CD4-positive, alpha-beta T cell treated with Interleukin-6 for 4 hours (primary cell): Measurements from ENCODE around the gene DCAF4L1.

Experiments
- DNase-seq: peaks from one replicate; pipeline ENCODE4 v3.0.0-alpha.2; 2020; ENCODE audit warnings: mixed read lengths

Gene DCAF4L1, protein sequence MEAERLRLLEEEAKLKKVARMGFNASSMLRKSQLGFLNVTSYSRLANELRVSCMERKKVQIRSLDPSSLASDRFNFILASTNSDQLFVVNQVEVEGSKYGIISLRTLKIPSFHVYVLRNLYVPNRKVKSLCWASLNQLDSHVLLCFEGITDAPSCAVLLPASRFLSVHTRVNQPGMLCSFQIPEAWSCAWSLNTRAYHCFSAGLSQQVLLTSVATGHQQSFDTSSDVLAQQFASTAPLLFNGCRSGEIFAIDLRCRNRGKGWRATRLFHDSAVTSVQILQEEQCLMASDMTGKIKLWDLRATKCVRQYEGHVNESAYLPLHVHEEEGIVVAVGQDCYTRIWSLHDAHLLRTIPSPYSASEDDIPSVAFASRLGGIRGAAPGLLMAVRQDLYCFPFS

DNA sequence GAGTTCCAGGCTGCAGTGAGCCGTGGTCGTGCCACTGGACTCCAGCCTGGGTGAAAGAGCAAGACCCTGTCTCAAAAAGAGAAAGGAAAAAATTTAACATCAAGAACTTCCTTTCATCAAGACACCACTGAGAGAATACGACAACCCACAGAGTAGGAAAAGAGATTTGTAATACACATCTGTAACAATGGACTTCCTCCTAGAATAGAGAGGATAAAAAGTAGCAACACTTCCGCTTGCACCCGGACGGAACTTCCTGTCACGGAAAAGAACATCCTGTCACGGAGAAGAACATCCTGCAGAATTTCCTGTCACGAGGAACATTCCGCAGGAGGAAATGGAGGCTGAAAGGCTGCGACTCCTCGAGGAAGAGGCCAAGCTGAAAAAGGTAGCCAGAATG lies at the start of gene DCAF4L1:
DCAF4L1 (plus strand) TSS at position 301 of the 400 bp plus-strand sequence; CDS start at position 338, 37 bp downstream.
- no peak for DNase-seq

DNA sequence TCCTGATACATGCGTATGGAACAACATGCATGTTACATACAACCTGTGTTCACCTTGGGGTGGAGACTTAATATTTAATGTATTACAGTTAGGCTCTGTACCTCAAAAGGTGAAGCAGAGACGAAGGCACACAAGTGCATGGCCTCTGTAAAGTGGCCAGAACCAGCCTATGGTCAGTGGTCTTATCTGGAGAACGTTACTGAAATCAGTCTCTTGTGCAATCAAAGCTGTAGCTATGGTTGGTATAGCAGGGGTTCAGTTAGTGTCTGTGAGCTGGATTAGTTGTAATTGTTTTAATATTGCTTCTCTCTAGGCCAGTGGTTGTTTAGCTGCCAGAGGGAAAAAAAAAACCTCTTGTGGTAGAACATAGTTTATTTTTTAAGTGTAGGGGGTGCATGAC lies 48.6 kb upstream of the DCAF4L1 start:
- no peak for DNase-seq

GRCh38 chr4:41933997-41934503 lies 47.5 kb upstream of the DCAF4L1 start:
- DNase-seq, result no peak

GRCh38 chr4:41934514-41934900 lies 47.0 kb upstream of the DCAF4L1 start:
- no peak for DNase-seq

DNA sequence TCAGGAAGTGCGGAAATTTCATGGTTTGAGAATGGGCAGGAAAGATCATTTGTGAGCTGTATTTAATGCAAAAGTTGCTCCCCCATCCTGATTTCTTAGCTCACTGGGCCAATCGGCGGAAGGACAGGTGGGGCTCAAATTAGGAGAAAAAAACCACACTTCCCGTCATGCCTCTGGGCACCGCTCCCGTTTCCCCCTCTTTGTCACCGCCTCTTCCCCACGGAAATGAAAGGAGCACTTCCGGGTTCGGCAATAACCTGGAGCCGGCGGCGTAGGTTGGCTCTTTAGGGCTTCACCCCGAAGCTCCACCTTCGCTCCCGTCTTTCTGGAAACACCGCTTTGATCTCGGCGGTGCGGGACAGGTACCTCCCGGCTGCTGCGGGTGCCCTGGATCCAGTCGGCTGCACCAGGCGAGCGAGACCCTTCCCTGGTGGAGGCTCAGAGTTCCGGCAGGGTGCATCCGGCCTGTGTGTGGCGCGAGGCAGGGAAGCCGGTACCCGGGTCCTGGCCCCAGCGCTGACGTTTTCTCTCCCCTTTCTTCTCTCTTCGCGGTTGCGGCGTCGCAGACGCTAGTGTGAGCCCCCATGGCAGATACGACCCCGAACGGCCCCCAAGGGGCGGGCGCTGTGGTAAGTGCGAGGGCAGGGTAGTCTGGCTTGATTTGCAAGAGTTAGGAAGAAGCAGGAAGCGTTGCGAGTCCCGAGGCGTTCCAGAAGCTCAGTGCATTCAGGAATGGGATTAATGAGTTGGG lies 46.5 kb upstream of the DCAF4L1 start, which contains the start of gene TMEM33:
TMEM33 (plus strand) TSS at position 529 of the 751 bp plus-strand sequence; CDS start at position 585, 56 bp downstream.
- DNase-seq, result peak; percentile 83

- DNase-seq, result no peak
Observed at GRCh38 chr4:41935652-41936021, 45.9 kb upstream of the DCAF4L1 start.

DNA sequence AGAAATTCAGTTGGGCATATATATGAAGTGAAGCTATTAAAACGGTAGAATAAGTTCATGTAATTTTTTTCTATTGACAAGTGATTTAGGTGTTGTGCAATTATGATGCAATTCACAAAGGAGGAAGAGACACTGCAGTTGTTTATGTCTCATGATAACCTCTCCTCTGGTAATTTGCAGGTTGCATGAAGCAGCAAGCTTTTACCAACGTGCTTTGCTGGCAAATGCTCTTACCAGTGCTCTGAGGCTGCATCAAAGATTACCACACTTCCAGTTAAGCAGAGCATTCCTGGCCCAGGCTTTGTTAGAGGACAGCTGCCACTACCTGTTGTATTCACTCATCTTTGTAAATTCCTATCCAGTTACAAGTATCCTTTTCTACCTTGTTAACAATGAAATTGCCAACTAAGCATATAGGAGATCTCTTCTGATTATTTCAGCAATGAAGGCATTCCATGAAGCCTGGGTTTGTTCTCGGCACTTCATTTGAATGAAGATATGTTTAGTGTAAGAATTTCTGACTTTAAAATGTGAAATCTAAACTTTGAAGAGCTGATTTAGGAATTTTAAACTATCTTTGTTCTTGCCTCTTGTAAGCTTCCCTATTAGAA lies 42.4 kb upstream of the DCAF4L1 start:
- no peak for DNase-seq

- no peak for DNase-seq
Observed at GRCh38 chr4:41940834-41941233, 40.7 kb upstream of the DCAF4L1 start.

GRCh38 chr4:41943506-41943905 lies 38.0 kb upstream of the DCAF4L1 start:
- no peak for DNase-seq

DNA sequence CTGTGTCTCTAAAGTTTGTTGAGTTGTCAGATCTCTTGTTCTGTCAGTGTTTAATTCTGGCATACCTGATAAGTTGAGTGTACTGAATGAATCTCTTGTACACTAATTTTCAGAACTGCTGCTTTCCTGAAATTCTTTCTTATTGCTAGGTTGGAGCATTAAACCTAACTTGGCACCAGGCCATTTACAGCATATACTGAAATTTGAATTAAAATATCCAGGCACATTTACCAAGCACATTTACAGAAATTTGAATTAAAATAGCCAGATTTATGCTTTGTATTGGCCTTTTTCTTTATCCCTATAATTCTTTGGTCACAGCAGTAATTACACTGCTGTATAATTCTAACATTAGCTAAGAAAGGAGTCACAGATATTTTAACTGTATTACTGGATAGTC lies 37.5 kb upstream of the DCAF4L1 start:
- DNase-seq, result no peak

DNA sequence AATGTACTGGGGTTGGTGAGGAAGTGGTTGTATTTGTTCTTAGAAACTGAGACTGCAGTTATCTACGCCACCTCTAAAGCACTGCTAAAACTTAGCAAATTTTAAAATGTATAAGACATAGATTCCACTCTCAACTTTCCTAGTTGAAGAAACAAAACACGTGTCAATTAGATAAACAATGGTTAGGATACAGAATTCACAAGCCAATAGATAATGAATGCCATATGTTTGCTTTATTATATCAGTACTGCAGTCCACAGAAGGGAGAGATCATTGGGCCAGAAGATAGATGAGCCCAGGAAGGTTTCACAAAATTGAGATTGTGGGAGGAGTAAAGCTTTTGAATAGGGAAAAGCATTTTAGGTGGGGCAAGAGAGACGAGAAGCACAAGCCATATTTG lies 32.0 kb upstream of the DCAF4L1 start:
- DNase-seq, result no peak

DNA sequence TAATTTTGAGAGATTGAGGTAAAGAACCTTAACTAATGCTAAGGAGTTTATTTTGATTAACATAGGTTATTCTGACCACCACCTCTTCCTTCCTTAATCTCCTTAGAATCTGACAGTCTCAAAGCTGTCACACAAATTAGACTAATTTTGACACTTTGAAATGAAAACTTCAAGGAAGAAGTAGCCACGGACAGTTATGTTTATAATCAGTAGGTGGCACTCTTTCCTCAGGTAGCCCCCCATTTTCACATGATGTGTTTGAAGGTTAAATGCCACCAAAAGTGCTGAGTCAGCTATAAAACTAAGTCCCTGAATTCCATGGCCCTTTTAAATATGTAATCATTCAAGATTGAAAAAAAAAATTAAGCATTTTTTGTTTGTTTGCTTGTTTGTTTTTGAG lies 23.9 kb upstream of the DCAF4L1 start:
- DNase-seq, result no peak

DNA sequence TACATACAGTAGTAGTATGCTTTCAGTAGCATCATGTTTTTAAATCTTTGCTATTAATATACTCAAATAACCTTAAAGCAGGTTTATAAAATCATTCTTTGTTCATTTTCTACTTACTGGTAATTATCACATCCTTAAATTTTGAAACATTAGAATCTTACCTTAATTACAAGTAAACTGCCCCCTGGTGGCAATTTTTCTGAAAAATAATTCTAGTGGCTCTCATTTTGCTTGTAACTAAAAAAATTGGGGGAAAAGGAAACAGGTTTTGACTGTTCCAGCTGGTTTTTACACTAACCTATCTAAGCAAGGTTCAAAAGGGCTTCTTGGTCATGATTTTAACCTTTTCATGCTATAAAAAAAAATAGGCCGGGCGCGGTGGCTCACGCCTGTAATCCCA lies 18.5 kb upstream of the DCAF4L1 start:
- peak; percentile 4 for DNase-seq

GRCh38 chr4:41964401-41964800 lies 17.2 kb upstream of the DCAF4L1 start:
- no peak for DNase-seq

DNA sequence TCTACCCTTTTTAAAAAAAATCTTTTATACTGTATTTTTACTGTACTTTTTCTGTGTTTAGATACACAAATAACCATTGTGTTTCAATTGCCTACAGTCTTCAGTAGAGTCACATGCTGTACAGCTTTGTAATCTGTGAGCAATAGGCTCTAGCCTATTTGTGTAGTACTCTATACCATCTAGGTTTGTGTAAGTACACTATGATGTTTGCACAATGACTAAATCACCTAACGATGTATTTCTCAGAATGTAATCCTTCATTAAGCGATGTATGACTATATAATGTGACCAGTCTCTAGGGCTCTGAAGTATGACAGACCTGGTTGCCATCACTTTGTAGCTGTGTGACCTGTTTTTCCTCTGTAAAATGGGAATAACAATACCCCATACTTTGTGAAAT lies 14.2 kb upstream of the DCAF4L1 start:
- no peak for DNase-seq

- no peak for DNase-seq
Observed at GRCh38 chr4:41969671-41970070, 11.9 kb upstream of the DCAF4L1 start.

DNA sequence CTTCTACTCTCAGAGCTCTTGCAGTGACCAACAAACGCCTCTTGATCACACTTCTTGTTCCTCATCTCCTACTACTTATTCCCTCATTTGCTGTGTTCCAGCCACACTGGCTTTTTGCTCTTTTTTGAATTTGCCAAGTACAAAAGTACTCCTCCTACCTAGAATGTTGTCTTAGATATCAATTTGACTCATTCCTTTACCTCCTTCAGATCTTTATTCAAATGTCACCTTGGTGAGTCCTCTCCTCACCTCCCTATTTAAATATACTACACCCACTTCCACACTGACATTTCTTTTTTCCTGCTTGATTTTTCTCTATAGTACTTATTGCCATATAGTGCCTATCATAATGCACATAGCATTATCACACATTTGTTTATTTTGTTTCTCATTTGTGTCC lies 6.2 kb upstream of the DCAF4L1 start:
- DNase-seq, result no peak

- DNase-seq, result no peak
Observed at GRCh38 chr4:41976775-41977516, 4.6 kb upstream of the DCAF4L1 start.

DNA sequence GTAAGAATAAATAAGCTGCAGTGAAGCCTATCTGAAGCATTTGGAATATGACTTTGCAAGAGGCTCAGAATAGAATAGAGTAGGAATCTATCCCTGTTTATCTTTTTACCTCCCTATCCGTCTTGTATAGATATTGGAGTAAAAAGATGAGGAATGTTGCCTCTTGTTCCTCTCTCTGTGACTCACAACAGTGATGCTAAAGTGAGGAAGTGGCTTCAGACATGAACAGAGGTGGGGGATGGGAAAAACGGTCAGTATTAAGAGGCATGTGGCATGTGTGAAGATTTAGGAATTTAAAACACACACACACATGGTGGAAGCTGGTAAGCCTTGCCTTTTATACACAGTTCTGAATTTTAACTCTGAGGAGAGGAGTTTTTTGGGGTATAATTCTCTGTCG lies 3.8 kb upstream of the DCAF4L1 start:
- DNase-seq, result no peak

DNA sequence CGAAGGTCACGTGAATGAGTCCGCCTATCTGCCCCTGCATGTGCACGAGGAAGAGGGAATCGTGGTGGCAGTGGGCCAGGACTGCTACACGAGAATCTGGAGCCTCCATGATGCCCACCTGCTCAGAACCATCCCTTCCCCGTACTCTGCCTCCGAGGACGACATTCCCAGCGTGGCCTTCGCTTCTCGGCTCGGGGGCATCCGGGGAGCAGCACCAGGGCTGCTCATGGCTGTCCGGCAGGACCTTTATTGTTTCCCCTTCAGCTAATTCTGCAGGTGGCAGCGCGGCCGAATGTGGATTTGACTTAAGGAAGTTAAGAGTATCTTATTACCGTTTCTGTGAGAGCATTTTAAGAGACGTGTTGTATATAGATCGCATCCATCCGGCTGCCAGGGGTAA lies 1.2 kb downstream of the DCAF4L1 start:
- no peak for DNase-seq

DNA sequence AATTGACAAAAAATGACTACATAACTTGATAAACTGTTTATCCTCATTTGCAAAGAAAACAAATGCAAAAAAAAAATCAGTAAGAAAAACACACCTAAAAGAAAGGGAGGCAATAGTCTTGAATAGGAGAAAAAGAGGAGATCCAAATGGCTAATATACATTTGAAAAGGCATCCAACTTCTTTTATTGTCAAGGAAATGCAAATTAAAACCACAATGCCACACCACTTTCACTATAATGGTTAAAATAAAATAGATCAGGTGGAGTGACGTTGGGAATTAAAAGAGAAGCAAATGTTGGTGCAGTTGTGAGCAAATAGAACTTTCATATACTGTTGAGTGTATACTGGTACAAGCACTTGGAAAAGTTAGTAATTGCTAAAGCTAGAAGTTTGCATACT lies 3.6 kb downstream of the DCAF4L1 start:
- no peak for DNase-seq

DNA sequence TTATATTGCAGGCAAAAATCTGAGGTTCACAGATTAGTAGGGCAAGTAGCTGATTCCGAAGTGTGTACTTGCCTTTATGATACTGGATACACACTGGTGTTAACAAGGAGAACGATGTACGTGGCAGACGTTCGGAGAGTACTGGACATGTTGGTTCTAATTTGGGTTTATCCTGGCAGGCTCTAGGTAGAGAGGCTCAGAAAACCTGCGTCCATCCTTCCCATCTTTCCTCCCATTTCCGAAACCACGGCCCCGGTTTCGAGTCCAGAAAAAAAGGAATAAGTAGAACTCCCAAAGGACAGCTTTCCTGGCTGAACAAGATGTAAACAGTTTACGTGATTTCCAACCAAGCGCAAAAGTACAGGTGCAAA lies 8.4 kb downstream of the DCAF4L1 start:
- DNase-seq, result no peak
